ENCODE data around the gene MKRN2OS.

DNA sequence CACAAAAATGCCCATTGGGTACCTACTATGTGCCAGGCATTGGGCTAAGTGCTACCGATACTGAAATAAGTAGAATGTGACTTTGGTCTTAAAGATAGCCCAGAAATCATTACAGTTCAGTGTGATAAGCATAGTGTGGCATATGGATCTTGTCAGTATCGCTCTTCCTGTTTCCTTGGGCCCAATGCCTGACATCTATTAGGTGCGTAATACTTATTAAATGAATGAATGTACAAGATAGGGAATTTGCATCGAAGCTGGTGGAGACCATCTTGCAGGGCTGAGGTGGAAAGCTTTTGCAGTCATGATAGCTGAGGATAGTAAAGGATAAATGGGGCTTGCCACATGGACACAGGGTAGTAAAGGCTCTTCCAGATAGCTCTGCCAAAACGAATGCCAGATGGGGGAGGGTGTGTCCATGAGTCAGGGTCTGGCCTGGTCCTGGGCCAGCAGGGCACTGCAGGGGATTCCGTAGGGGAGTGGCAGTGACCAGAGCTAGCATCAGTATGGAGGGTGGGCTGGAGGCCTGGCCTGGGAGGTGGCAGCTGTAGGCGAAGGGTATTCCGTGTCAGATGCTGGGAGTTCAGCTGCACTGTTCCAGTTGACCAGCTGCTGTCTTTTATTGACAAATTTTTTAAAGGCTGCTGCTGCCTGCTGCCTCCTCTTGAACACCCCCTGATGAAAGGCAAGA lies 37.6 kb downstream of the MKRN2OS start:
- TF ChIP-seq CTCF (IDR thresholded peaks at IDR 0.05) (no peak), POLR2A (IDR thresholded peaks at IDR 0.05) (no peak)

All from adrenal gland (tissue), 5 donors.